HepG2 (cell line): ENCODE results near the gene OST4. TPM values are rescaled to one million over a fixed set of nuclear protein-coding genes. Genes with fewer than 3 reads are reported as not detected.

ENCODE experiments used
- ATF4 ChIP-seq, 2 experiments: fragments of 450-650 bp in 1 of 2; sonication (generic) in 1 of 2; formaldehyde crosslinking; IDR thresholded peaks; 2 replicates each; pipeline versions ENCODE4 v1.5.0 to v1.8.0; 2020 to 2022; ENCODE audit warnings: mild to moderate bottlenecking in 1 of 2, missing genetic modification reagents in 1 of 2
- DMTF1 ChIP-seq: sonication (generic); formaldehyde crosslinking; IDR thresholded peaks from 2 replicates; pipeline ENCODE4 v1.4.0; 2020; ENCODE audit warnings: mild to moderate bottlenecking, missing genetic modification reagents
- ETV5 ChIP-seq: IDR thresholded peaks from 2 replicates; pipeline ENCODE4 v1.6.1; 2018; ENCODE audit warnings: missing biosample characterization, missing genetic modification reagents, inconsistent platforms, borderline replicate concordance
- GFI1 ChIP-seq: sonication (generic); formaldehyde crosslinking; IDR thresholded peaks from 2 replicates; pipeline ENCODE4 v1.5.0; 2020; ENCODE audit warnings: missing genetic modification reagents, mild to moderate bottlenecking, borderline replicate concordance
- GMEB1 ChIP-seq: sonication (generic); formaldehyde crosslinking; IDR thresholded peaks from 2 replicates; pipeline ENCODE4 v1.5.1; 2020; ENCODE audit warnings: missing genetic modification reagents, mild to moderate bottlenecking, borderline replicate concordance
- KLF13 ChIP-seq: sonication (generic); formaldehyde crosslinking; IDR thresholded peaks from 2 replicates; pipeline ENCODE4 v1.4.0; 2020; ENCODE audit warnings: mild to moderate bottlenecking, missing genetic modification reagents
- LCORL ChIP-seq, 2 experiments: fragments of 450-650 bp in 1 of 2; sonication (generic) in 1 of 2; formaldehyde crosslinking in 1 of 2; IDR thresholded peaks; 2 replicates each; pipeline versions ENCODE4 v1.5.0 to v1.6.1; 2017 to 2020; ENCODE audit warnings: antibody characterized with exemption in 1 of 2, missing genetic modification reagents in 1 of 2
- SP4 ChIP-seq: sonication (generic); formaldehyde crosslinking; IDR thresholded peaks from 2 replicates; pipeline ENCODE4 v1.8.1; 2023; ENCODE audit warnings: mild to moderate bottlenecking, missing genetic modification reagents
- SRSF1 ChIP-seq: fragments of 200-400 bp; formaldehyde crosslinking; optimal IDR thresholded peaks from 2 replicates; pipeline ENCODE3; 2017; ENCODE audit warnings: mild to moderate bottlenecking, low read depth, low read length, moderate library complexity
- TCF7L2 ChIP-seq: IDR thresholded peaks from 2 replicates; pipeline ENCODE4 v1.6.1; 2011; ENCODE audit warnings: mild to moderate bottlenecking, low read depth, low read length, moderate library complexity
- UBTF ChIP-seq: sonication (generic); formaldehyde crosslinking; IDR thresholded peaks from 2 replicates; pipeline ENCODE4 v1.4.0; 2020; ENCODE audit warnings: mild to moderate bottlenecking, missing genetic modification reagents
- USF2 ChIP-seq, 2 experiments: sonication (generic) in 1 of 2; formaldehyde crosslinking in 1 of 2; IDR thresholded peaks; 2 replicates each; pipeline versions ENCODE4 v1.5.1 to v1.6.1; 2011 to 2020; ENCODE audit warnings: borderline replicate concordance in 1 of 2, low read depth in 1 of 2, low read length in 1 of 2, mild to moderate bottlenecking in 1 of 2, missing genetic modification reagents in 1 of 2, moderate library complexity in 1 of 2
- ZBTB20 ChIP-seq: sonication (generic); formaldehyde crosslinking; IDR thresholded peaks from 2 replicates; pipeline ENCODE4 v1.8.1; 2023; ENCODE audit warnings: missing genetic modification reagents, low read depth, mild to moderate bottlenecking, borderline replicate concordance
- ZBTB38 ChIP-seq: sonication (generic); formaldehyde crosslinking; IDR thresholded peaks from 2 replicates; pipeline ENCODE4 v1.5.1; 2020; ENCODE audit warnings: mild to moderate bottlenecking, missing genetic modification reagents
- ZNF382 ChIP-seq: sonication (generic); formaldehyde crosslinking; IDR thresholded peaks from 2 replicates; pipeline ENCODE4 v1.5.0; 2020; ENCODE audit warnings: missing genetic modification reagents, mild to moderate bottlenecking, borderline replicate concordance
- ZNF784 ChIP-seq: sonication (generic); formaldehyde crosslinking; IDR thresholded peaks from 2 replicates; pipeline ENCODE4 v1.5.1; 2020; ENCODE audit warnings: missing genetic modification reagents, mild to moderate bottlenecking, borderline replicate concordance
- polyA plus RNA-seq, 8 experiments: library from polyadenylated mRNA; depleted of rRNA in 3 of 8; stranded (reverse) in 7 of 8; unstranded in 1 of 8; fragments of >200 nt; fragmentation: Illumina TruSeq in 4 of 8; extraction: Trizol in 4 of 8; gene quantifications; 2 replicates each; pipeline versions ENCODE4 v1.2.1 to v1.2.3, GENCODE V29; 2011 to 2016; ENCODE audit warnings: low read depth in 4 of 8, missing spikeins in 1 of 8, mixed read lengths in 1 of 8; ENCODE audit not compliant: insufficient read depth in 1 of 8
- total RNA-seq, 5 experiments: library from RNA; depleted of rRNA; stranded (reverse); fragments of >200 nt; fragmentation: Illumina TruSeq; extraction: Trizol; gene quantifications; 2 replicates each; pipeline ENCODE4 v1.2.3, GENCODE V29; 2016; ENCODE audit warnings: low read depth in 1 of 5

Gene OST4
- total and polyA plus RNA-seq, 2 of the 13 experiments (the other 11 are each of a cell fraction or from before 2014, with no cell fraction given), result 498 to 584 TPM

GRCh38 chr2:27032495-27033252 is 38.8 kb downstream of the OST4 start, which contains the start of gene TMEM214 (continued):
- no peak for TF ChIP-seq DMTF1 (CRISPR knock-in tag)
- peak in 1 of 2 experiments; percentile 61; a peak in 2 of 4 replicates for TF ChIP-seq ATF4 (CRISPR knock-in tag; IDR thresholded peaks at IDR 0.05)
- TF ChIP-seq UBTF (CRISPR knock-in tag), result peak; percentile 82
- TF ChIP-seq ZNF784, result peak; percentile 66; the same call in 1 of the 2 replicates
- no peak for TF ChIP-seq KLF13 (CRISPR knock-in tag)
- TF ChIP-seq ZBTB38 (CRISPR knock-in tag), result peak; percentile 73; the same call in 1 of the 2 replicates
- TF ChIP-seq SP4 (CRISPR knock-in tag), result peak; percentile 38
- TF ChIP-seq SRSF1, result peak; percentile 86
- TF ChIP-seq ETV5, result peak; percentile 85
- no peak for TF ChIP-seq ZNF382 (CRISPR knock-in tag)
- no peak for TF ChIP-seq TCF7L2
- no peak for TF ChIP-seq LCORL (IDR thresholded peaks at IDR 0.05)
- 0 out of 2 replicates have a peak, but pooled peaks have one; percentile 15 for TF ChIP-seq LCORL (CRISPR knock-in tag; IDR thresholded peaks at IDR 0.05)
- TF ChIP-seq ZBTB20 (CRISPR knock-in tag), result 0 out of 2 replicates have a peak, but pooled peaks have one; percentile 16
- TF ChIP-seq USF2 (IDR thresholded peaks at IDR 0.05; ENCODE audit: low read depth, low read length), result no peak
- no peak for TF ChIP-seq USF2 (CRISPR knock-in tag; IDR thresholded peaks at IDR 0.05; ENCODE audit: borderline replicate concordance)
- peak; percentile 98 for TF ChIP-seq GMEB1 (CRISPR knock-in tag)
- TF ChIP-seq GFI1 (CRISPR knock-in tag), result peak; percentile 72
